Epithelial cell of esophagus (primary cell): ENCODE measurements around the gene C22orf15.

Source experiments
- DNase-seq: peaks from one replicate; pipeline ENCODE4 v3.0.0; 2010; ENCODE audit warnings: low read depth
- H3K4me3 ChIP-seq: 2 replicates; pipeline ENCODE4 v1.5.1; 2011; ENCODE audit warnings: mild to moderate bottlenecking, low read length, control low read depth
- CTCF ChIP-seq: IDR thresholded peaks from 2 replicates; pipeline ENCODE4 v1.5.1; 2011; ENCODE audit warnings: low read depth, mild to moderate bottlenecking, low read length, control low read depth, inconsistent platforms; ENCODE audit not compliant: insufficient read depth; ENCODE audit errors: missing control alignments

C22orf15 gene

GRCh38 chr22:23755711-23756110, 7.1 kb upstream of the C22orf15 start:
- no peak for TF ChIP-seq CTCF
- no peak overlapping the region for H3K4me3 ChIP-seq

GRCh38 chr22:23756891-23757290, 5.9 kb upstream of the C22orf15 start:
- TF ChIP-seq CTCF, result no peak
- H3K4me3 ChIP-seq, result no peak overlapping the region
- DNase-seq, result no peak

More at GRCh38 chr22:23755711-23756110, 7.1 kb upstream of the C22orf15 start:
- no peak for DNase-seq

GRCh38 chr22:23759566-23759965, 3.2 kb upstream of the C22orf15 start:
- DNase-seq, result no peak
- H3K4me3 ChIP-seq, result no peak overlapping the region
- TF ChIP-seq CTCF, result no peak

GRCh38 chr22:23760056-23760455, 2.7 kb upstream of the C22orf15 start:
- TF ChIP-seq CTCF, result no peak
- no peak overlapping the region for H3K4me3 ChIP-seq
- DNase-seq, result no peak

GRCh38 chr22:23763579-23763945, 772 bp downstream of the C22orf15 start:
- DNase-seq, result no peak

GRCh38 chr22:23763954-23764353, 1.2 kb downstream of the C22orf15 start:
- TF ChIP-seq CTCF, result no peak
- DNase-seq, result no peak
- no peak overlapping the region for H3K4me3 ChIP-seq

More at GRCh38 chr22:23763579-23763945, 772 bp downstream of the C22orf15 start:
- no peak for TF ChIP-seq CTCF
- no peak overlapping the region for H3K4me3 ChIP-seq
